ENCODE results near the gene POLA1. TPM values are rescaled to one million over a fixed set of nuclear protein-coding genes. Genes with fewer than 3 reads are reported as not detected.

The POLA1 gene
- total and polyA plus RNA-seq, 2 of the 4 experiments (the other 2 are of a cell fraction): 4.0 to 15.1 TPM

- H3K27me3 ChIP-seq (ENCODE audit: control insufficient read depth, insufficient read depth, low read length): no peaks in the 10 kb centered on the region; the same call in 1 of the 2 replicates
- H2BK5ac ChIP-seq (ENCODE audit: low read depth, low read length, poor library complexity, severe bottlenecking): no peak overlapping the region
- intact Hi-C loops (cut with micrococcal nuclease): no loop called here
- H4K20me1 ChIP-seq (ENCODE audit: insufficient read depth, low read length): no peaks in the 10 kb centered on the region
- TF ChIP-seq MXI1 (IDR thresholded peaks at IDR 0.05; ENCODE audit: borderline replicate concordance, low read depth, low read length): no peak
- TF ChIP-seq NFE2L2 (IDR thresholded peaks at IDR 0.05; ENCODE audit: low read depth, low read length): peak; percentile 80
- POLR2A ChIA-PET (ENCODE audit: unreplicated experiment): interaction anchor here (0.5 kb wide), 1 partner anchor 37 kb away, joined by 9 read pairs; no protein-coding TSS in a partner anchor
- H3K27ac ChIP-seq (ENCODE audit: insufficient read depth, low read length): no peak overlapping the region; the same call in 1 of the 2 replicates
- H3K4me2 ChIP-seq (ENCODE audit: low read depth, low read length): no peak overlapping the region
- H4K5ac ChIP-seq (ENCODE audit: low read depth, low read length): no peak overlapping the region
- H3K36me3 ChIP-seq (ENCODE audit: control insufficient read depth, insufficient read depth, low read length): no peaks in the 10 kb centered on the region
- in situ Hi-C loops (cut with MboI; ENCODE audit: low sequenced_read_pairs): no loop called here
- no peak overlapping the region for H3K9ac ChIP-seq (ENCODE audit: low read depth, low read length)
- H3K4me3 ChIP-seq (ENCODE audit: insufficient read depth, low read depth, low read length): no peak overlapping the region
- H3K56ac ChIP-seq (ENCODE audit: extremely low read depth, insufficient read depth, low read length): no peak overlapping the region
- no peaks in the 10 kb centered on the region for H3K79me1 ChIP-seq (ENCODE audit: low read depth in 1 of 2, low read length in 2 of 2)
- no peak overlapping the region for H4K8ac ChIP-seq (ENCODE audit: low read depth in 2 of 2, low read length in 2 of 2)
- CTCF ChIA-PET: no interaction called here
- no TSS peak for BruUV-seq (replicated peaks)
- H3K23ac ChIP-seq (ENCODE audit: low read depth, low read length): no peak overlapping the region
- H2AK5ac ChIP-seq (ENCODE audit: low read depth, low read length): no peak overlapping the region
- H2AFZ ChIP-seq (replicated peaks; ENCODE audit: low read length, poor library complexity): no peak overlapping the region
- H3K9me3 ChIP-seq (ENCODE audit: control insufficient read depth, insufficient read depth, low read length): no peaks in the 10 kb centered on the region
- H4K91ac ChIP-seq (ENCODE audit: insufficient read depth, low read depth, low read length): no peak overlapping the region
- no peak for ATAC-seq (ENCODE audit: low read depth)
- DNase-seq: peak; percentile 34
- H3K18ac ChIP-seq (ENCODE audit: low read depth, low read length): no peak overlapping the region
- dilution Hi-C loops (cut with HindIII; ENCODE audit: low sequenced_read_pairs, unreplicated experiment): no loop called here
- H3K14ac ChIP-seq (replicated peaks; ENCODE audit: low read depth, low read length): no peak overlapping the region
- H2BK20ac ChIP-seq (ENCODE audit: low read depth, low read length): no peak overlapping the region
- H2BK15ac ChIP-seq (ENCODE audit: low read depth, low read length): no peak overlapping the region
- H3K4me1 ChIP-seq (ENCODE audit: control insufficient read depth, insufficient read depth, low read length): no peaks in the 10 kb centered on the region
- no CpG with 5 or more reads among the region's 2 CpGs for WGBS, 2 experiments (ENCODE audit: extremely low coverage in 2 of 2, insufficient read length in 1 of 2)
- no peak overlapping the region for H2BK120ac ChIP-seq (ENCODE audit: low read depth, low read length)
- no peak overlapping the region for H2AK9ac ChIP-seq (replicated peaks; ENCODE audit: low read depth, low read length, poor library complexity)
- no peak overlapping the region for H3K4ac ChIP-seq (ENCODE audit: low read depth, low read length)
- no peaks in the 10 kb centered on the region for H3K9me1 ChIP-seq (ENCODE audit: insufficient read depth, low read length)
Observed at GRCh38 chrX:24925430-24925829, 231.7 kb downstream of the POLA1 start.

All from IMR-90 (cell line).